ENCODE measurements around the gene VPS9D1.

The VPS9D1 gene, protein sequence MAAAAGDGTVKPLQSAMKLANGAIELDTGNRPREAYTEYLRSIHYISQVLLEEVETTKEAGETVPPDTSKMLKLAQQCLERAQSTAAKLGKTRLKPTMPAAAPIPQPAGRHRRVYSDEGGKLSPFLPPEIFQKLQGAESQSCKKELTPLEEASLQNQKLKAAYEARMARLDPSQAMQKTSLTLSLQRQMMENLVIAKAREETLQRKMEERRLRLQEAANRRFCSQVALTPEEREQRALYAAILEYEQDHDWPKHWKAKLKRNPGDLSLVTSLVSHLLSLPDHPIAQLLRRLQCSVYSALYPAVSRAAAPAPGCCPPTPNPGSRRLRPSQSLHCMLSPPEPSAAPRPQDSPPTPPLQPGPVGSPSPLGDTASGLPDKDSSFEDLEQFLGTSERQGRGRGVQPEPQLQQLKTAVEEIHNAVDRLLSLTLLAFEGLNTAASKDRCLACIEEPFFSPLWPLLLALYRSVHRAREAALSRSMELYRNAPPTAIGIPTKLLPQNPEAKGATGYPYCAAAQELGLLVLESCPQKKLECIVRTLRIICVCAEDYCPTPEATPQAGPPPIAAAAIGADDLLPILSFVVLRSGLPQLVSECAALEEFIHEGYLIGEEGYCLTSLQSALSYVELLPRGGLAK

DNA sequence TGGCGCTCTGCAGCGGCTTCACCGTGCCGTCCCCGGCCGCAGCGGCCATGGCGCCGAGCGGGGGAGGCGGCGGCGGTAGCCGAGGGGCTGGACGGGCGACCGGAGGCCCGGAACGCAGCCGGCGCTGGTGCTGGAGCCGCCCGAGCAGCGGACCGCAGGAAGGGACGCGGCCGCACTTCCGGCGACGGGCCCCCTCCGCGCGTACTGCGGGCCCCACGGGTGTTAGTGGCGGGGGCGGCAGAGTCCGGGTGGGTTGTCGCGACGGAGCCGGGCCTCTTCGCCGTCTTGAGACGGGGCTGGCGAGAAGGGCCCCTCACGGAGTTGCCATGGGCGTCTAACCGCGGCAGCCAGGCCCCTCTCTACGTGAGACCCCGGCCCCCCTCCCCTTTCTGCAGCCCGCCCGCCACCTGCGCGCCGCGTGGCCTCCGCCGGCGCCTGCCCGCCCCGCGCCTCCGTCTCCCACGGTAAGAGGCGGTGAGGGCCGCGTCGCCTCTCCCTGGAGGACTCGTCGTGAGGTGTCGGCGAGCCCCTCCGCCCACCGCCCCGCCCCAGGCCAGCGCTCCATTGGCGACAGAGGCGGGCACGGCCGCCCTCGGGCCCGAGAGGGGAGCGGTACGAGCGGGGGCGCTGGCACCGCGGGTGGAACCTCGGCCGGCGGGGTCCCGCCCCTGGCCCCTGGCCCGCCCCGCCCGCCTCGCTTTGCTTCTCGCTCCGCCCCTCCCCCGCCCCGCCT, at the start of gene VPS9D1, which contains the start of gene ZNF276:
TSS of gene VPS9D1 (minus strand) at position 86 of the 733 bp plus-strand sequence. CDS start at position 49, 37 bp downstream.
TSS of gene ZNF276 (plus strand) at position 725 of the 733 bp plus-strand sequence. CDS start 104 bp downstream, outside the sequence.
- DNase-seq, result peak; percentile 82

DNA sequence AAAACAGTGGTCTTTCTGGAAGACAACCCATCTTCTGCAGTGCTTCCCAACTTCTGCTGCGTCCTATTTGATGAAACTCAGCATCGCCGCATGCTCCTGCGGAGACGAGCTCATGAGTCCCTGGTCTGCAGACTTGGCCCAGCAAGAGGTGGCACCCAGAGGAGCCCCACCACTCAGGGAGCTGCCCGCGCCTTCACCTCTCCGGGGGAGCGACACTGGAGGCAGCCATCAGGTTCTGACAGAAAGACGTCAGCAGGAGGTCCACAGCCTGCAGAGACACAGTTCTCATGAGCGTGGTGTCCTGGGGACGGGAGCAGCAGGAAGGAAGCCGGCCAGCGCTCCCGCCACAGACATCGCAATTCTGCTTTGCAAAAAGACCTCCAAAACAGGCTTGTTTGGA, 49.7 kb upstream of the VPS9D1 start:
- no peak for DNase-seq

DNA sequence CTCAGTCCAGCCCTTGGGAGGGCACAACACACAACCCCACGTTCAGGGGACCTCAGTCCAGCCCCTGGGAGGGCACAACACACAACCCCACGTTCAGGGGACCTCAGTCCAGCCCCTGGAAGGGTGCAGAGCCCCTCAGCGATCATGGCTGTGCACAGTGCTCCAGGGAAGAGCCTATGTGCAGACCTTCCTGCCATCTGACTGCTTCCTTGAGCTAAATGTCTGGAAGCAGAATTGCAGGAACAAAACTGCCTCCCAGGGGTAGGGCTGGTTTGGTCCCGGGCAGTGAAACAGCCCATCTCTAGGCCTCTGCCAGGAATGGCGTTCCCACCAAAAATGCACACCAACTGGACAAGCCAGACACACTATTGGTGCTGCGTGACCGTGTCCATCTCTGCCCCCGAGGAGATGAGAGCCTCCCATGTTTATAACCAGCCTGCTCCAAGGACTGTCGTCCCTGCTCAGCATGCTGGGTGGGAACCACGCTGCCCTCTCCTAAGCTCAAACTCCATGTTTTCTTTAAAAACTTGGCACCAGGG, 44.7 kb upstream of the VPS9D1 start:
- no peak for DNase-seq

DNA sequence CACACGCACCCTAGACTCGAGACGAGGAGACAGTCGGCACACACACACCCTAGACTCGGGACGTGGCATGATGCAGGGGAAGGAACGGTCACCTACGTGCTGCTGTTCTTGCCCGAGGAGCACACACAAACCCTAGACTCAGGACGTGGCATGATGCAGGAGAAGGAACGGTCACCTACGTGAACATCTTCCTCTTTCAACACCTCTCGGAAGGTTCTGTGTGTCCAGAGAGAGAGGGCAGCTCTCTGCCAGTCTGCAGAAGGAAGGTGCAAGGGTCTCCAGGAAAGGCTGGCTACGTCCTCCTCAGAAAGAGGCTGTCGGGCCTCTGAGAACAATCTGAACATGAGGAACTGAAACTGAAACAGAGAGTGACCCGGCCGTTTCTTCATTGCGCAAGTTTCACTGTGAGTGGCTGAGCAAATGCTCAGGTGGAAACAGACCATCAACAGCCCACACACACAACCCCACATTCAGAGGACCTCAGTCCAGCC, 44.1 kb upstream of the VPS9D1 start:
- DNase-seq, result no peak

DNA sequence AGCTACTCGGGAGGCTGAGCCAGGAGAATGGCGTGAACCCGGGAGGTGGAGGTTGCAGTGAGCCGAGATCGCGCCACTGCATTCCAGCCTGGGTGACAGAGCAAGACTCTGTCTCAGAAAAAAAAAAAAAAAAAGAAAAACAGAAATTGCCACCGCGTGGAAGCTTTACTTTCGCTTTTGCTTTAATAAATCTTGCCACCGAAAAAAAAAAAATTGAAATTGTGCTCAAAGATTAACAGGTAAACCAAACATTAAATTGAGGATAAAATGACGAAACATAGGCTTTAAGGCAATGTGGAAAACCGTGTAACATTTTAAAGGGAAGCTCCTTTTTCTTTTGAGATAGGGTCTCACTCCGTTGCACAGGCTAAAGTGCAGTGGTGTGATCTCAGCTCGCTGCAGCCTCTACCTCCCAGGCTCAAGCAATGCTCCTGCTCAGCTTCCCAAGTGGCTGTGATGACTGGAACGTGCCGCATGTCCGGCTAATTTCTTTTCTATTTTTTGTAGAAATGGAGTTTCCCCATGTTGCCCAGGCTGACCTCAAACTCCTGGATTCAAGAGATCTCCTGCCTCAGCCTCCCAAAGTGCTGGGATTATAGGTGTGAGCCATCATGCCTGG, 40.7 kb upstream of the VPS9D1 start:
- DNase-seq, result no peak

DNA sequence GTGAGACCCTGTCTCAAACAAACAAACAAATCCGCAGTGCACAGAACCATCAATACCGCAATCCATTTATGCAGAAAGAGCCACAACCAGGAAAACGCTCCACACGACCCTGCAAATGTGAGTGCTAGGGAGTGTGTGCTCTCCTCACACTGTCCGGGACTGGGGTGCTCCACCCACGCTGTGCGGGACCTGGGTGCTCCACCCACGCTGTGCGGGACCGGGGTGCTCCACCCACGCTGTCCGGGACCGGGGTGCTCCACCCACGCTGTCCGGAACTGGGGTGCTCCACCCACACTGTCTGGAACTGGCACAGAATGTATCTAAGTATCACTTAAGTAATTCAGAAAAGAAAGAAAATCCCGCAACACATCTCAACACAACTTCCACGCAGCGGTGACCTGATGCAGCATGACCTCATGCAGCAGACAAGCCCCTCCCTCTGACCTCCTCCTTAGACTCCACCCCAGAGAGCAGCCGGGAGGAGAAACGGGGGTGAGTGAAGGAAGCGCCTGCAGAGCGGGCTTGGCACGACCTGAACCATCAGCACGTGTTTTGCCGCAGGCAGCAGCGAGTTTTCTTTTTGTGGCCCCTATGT, 39.1 kb upstream of the VPS9D1 start:
- peak; percentile 31 for DNase-seq

DNA sequence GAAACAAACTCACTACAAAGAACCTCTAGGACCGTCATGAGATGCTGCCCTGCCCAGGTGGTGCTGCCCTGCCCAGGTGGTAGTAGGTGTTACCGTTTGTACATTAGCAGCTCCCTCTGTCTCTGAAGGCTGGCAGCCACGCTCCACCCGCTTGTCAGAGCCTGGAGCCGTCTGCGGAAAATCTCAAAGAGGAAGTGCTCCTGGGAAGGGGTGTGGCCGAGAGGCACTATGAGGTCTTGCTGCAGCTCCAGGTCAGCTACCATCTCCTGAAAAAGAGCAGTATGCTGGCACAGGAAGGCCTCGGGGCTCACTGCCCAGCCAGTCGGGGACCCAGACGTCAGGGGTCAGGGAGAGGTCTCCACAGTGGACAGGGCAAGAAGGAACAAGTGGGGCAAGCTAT, 28.9 kb upstream of the VPS9D1 start:
- DNase-seq, result peak; percentile 35

DNA sequence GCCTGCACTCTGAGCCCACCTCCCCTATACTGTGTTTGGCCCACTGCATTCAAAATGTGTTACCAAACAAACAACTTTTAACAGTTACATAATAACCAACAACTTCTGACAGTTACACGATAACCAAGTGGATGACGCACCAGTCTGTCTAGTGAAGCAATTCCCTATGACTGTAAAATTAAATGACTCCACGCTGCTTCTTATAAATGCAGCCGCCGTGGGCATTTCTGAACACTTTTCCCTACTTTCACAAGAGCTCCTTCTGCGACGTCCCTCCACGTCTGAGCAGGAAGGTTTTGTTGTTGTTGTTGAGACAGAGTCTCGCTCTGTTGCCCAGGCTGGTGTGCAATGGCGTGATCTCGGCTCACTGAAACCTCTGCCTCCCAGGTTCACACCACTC, 28.2 kb upstream of the VPS9D1 start:
- DNase-seq, result no peak

DNA sequence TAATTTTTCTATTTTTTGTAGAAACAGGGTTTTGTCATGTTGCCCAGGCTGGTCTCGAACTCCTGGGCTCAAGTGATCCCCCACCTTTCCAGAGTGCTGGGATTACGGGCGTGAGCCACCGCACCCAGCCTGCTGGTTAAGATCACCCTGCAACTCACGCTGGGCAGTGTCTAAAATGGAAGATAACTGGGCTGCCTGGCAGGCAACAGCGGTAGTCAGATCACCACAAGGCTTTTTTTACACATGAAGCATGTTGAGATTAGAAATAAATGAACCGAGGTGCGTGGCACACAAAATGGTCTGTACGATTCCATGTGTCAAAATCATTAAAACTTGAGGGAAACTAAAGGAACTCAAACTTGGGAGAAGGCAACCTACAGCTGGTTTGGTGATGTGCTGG, 27.4 kb upstream of the VPS9D1 start:
- peak; percentile 68 for DNase-seq

DNA sequence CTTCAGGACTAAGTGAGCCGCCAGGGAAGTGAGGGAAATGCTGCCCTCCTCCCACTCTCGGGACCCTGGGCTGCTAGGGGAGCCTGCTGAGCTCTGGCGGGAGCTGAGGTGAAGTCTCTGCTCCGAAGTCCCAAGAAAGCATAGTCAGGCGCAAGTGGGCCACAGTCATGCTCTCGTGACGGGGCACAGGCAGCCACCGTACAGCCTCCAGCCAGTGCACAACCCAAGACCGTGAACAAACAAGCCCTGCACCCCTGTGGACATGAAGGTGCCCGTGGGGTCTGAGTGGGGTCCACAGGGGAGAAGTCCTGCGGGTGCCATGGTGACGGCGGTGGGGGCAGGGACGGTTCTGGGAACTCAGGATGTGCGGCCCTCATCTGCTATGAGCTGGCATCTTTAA, 25.3 kb upstream of the VPS9D1 start:
- DNase-seq, result no peak

DNA sequence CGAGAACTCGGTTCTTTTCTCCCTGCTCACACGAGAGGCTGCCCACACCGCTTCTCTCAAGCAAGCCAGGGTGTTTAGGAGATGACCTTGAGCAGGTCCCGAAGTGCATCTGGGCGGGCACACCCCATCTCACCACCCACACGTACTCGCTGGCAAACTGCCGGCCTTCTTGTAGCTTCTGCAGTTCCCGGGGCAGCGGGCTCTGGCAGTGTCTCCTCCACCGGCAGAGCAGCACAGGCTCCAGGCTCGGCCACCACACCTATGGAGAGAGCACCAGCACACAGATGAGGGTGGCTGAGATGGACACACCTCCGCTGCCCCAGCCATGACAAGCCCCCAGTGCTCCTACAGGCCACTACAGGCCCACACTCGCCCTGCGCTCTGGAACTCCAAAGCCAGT, 24.1 kb upstream of the VPS9D1 start:
- DNase-seq, result no peak

DNA sequence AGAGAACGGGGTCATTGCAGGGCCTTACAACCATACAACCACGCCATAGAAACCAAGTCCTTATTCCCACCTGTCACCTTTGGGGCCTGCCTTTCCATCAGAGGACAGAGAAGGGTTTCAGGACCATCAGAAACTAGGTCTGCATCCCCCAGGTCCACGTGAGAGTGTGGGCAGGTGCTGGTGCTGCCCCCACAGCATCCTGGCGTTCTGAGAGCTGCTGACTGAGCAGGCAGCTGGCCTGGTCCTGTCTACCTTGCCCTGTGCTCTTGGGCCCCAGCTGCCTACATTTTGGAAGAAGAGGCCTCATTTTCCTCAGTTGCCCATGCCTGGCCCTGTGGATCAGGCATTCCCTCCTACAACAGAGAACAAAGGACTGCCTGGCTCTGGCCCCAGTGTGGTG, 22.2 kb upstream of the VPS9D1 start:
- DNase-seq, result no peak

DNA sequence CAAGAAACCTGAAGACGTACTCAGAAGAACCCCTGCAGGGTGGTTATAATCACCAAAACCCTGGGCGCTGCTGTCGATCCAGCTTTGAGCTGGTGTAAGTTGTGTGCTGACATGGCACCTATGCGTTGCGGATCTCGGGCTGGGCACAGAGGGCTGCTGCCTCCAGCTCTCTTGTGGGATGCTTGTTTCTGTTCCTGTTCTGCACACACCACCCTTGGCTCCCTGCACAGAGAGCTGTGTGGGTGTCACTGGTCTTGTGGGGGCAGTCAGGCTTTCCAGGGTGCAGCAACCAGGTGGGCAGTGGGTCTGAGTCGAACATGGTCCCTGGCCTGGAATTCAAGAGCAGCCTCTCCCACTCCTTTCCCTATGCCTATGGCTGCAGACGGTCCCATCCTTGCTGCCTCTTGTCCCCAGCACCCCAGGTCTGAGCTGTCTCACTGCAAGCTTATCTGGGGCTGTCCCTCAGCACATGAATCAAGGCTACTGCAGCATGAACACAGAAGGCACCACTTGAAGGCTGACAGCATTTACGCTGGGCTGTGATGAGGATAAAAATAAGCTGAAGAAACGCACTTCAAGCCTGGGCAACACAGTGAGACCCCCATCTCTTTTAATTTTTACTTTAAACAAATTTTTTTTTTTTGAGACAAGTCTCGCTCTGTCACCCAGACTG, 20.8 kb upstream of the VPS9D1 start:
- no peak for DNase-seq

DNA sequence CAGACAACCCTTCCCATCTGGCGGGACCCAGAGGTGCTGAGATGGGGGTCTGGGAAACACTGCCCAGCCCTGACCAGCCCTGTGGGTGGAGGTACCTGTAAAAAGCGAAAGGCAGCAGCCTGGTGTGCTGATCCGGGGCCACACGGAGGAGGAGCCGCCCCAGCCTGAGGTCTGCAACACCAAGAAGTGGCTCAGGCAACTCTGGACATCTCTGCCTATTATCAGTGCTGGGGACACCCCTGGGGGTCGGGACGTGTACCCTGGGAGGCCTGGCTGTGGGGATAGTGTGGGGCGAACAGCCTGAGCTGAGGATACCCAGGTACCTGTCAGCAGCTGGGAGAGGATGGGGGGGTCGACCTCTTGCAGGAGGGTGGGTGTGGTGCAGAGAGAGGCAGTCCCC, 18.7 kb upstream of the VPS9D1 start:
- no peak for DNase-seq

DNA sequence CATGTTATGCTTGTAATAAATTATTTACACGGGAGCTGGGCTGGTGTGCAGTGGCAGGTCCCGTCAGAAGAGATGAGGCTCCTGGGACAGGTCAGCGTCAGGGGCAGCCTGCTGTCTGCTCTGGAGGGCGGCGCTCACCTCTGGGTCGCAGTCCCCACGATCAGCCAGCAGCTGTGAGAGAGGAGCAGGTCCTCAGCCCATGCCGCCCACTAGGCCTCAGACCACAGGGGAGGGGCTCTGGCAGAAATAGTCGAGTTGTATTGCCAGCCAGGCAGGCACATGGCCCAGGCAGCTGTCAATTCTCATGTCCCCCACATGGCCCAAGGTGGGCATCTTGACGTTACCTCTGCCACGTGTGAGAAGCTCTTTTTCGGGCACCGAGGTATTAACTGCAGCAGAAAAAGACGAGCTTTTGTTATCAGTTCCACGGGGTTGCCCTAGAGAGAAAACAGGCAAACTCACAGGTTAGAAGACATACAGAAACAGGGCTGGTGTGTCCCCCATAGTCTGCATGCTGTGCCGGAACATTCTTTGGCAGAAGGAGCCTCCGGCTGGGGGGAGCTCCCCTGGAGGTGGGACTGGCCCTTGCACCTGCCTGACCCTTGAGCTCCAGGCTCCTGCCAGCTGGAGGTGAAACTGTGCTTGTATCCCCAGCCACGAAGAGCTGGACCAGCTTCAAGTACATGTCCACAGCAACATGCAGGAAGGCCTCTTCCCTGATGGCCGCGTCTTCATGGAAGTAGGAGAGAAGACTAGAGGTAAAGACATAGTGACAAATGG, 18.0 kb upstream of the VPS9D1 start:
- DNase-seq, result no peak

DNA sequence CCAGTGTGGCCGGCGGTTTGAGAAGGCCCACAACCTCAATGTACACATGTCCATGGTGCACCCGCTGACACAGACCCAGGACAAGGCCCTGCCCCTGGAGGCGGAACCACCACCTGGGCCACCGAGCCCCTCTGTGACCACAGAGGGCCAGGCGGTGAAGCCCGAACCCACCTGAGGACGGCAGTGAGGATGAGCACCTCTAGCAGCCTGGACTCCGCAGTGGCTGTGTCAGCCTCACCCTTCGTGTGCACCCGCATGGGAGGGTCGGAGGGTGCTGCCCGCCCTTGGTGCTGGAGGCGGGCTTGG, 17.3 kb upstream of the VPS9D1 start:
- DNase-seq, result no peak

DNA sequence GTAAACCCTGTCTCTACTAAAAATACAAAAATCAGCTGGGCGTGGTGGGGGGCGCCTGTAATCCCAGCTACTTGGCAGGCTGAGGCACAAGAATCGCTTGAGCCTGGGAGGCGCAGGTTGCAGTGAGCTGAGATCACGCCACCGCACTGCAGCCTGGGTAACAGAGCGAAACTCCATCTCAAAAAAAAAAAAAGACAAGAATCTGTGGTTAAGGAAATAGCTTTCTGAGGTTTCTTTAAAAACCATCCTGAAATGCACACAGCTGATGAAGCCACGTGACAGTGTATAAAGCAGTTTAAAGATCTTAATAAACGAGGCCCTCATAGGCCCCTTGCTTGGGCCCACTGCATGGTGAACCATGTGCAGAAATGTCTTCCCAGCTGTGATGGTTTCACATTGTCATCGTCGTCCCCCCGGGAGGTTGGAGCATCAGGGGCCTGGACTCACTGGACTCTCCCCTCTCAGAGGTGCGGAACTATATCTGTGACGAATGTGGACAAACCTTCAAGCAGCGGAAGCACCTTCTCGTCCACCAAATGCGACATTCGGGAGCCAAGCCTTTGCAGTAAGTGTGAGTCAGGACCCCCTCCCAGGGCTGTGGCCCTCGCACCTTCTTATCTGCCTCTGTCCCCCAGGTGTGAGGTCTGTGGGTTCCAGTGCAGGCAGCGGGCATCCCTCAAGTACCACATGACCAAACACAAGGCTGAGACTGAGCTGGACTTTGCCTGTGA, 16.8 kb upstream of the VPS9D1 start:
- DNase-seq, result no peak

DNA sequence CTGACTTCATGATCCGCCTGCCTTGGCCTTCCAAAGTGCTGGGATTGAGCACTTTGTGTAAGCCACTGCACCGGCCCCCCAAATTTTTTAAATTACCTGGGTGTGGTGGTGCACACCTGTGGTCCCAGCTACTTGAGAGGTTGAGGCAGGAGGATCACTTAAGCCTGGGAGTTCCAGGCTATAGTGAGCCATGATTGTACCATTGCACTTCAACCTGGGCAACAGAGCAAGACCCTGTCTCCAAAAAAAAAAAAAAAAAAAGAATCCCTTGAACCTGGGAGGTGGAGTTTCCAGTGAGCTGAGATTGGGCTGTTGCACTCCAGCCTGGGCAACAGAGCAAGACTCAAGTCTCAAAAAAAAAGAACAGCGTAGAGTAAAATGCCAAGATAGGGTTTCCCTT, 15.9 kb upstream of the VPS9D1 start:
- DNase-seq, result no peak

DNA sequence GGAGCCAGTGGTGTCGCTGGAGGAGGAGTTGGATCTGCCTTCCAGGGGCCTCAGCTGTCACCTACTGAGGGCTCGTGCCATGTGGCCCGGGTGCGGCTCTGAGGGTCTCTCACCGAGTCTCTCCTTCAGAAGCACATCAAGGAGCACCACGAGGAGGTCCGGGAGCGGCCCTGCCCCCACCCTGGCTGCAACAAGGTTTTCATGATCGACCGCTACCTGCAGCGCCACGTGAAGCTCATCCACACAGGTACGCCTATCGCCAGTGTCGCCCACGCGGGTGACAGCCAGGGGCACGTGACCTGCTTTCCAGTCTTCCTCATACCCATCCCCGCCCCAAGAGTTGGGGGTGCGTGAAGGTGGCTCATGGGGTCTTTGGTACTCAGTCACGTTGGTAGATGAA, 13.1 kb upstream of the VPS9D1 start:
- DNase-seq, result no peak

DNA sequence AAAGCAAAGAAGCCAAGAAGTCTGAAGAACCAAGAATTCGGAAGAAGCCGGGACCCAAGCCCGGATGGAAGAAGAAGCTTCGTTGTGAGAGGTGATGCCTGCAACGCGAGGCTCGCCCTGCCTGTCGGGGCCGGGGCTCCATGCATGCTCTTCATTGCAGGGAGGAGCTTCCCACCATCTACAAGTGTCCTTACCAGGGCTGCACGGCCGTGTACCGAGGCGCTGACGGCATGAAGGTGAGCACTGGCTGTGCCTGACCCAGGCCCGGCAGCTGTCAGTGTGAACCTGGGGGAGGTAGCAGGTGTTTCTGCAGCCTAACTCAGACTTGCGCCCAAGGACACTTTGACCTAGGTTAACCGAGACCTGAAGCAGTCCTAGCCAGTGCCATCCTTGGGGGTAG, 12.6 kb upstream of the VPS9D1 start:
- DNase-seq, result no peak

DNA sequence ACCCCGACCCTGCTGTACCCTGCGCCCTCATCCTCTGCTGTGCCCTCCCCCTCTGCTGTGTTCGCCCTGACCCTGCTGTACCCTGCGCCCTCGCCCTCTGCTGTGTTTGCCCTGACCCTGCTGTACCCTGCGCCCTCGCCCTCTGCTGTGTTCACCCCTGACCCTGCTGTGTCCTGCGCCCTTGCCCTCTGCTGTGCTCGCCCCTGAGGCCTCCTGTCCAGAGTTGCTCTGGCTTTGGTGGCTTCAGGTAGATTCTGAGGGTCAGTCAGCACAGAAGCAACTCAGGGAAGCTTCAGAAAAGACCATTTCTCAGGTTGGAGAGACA, 12.2 kb upstream of the VPS9D1 start:
- no peak for DNase-seq

Data from hematopoietic multipotent progenitor cell treated with erythropoietin and hydrocortisone succinate and interleukin-3 and kit ligand, for 8 days (in vitro differentiated cells).